ENCODE data around the gene PEX19.
A peak's percentile ranks its signal among the peaks of the same experiment; 100 is the strongest.

The PEX19 gene

GRCh38 chr1:160277987-160278386, 6.9 kb downstream of the PEX19 start:
- DNase-seq (ENCODE audit: low read depth in 2 of 2), result no peak

DNA sequence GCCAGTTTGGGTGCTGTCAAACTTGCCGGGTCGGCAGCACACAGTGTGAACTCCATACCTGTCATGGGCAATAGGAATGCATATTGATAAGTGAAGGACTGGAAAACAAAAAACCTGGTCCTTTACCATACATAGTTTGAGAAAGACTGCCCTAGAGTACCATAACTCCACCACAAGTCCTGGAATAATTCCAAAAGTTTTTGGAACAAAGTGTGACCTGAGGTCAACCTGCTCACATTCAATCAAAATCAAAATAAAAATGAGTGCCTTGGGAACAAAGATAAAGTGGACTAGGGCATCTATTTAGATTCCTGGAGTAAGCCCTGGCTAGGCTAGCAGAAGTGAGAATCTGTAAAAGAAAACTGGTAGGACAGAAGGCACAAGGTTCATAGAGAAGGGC, 7.6 kb downstream of the PEX19 start:
- no peak for DNase-seq (ENCODE audit: low read depth in 2 of 2)

- no peak for DNase-seq (ENCODE audit: low read depth in 2 of 2)
Observed at GRCh38 chr1:160271025-160271424, 13.9 kb downstream of the PEX19 start.

DNA sequence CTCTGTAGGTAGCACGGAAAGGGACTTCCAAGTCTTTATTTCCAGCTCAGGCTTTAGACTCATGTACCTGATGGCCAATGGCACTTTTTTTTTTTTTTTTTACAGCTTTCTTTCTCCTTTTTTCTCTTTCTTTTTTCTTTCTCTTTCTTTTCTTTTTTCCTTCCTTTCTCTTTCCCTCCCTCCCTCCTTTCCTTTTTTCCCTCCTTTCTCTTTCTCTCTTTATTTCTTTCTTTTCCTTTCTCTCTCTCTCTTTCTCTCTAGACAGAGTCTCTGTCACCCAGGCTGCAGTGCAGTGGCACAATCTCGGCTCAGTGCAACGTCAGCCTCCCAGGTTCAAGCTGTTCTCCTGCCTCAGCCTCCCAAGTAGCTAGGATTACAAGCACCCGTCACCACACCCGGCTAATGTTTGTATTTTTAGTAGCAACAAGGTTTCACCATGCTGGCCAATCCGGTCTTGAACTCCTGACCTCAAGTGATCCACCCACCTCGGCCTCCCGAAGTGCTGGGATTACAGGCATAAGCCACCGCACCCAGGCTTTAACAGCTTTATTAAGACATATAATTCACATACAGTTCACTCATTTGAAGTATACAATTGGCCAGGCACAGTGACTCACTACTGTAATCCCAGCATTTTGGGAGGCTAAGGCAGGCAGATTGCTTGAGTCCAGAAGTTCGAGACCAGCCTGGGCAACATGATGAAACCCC, 17.5 kb downstream of the PEX19 start:
- DNase-seq (ENCODE audit: low read depth in 2 of 2), result no peak

DNA sequence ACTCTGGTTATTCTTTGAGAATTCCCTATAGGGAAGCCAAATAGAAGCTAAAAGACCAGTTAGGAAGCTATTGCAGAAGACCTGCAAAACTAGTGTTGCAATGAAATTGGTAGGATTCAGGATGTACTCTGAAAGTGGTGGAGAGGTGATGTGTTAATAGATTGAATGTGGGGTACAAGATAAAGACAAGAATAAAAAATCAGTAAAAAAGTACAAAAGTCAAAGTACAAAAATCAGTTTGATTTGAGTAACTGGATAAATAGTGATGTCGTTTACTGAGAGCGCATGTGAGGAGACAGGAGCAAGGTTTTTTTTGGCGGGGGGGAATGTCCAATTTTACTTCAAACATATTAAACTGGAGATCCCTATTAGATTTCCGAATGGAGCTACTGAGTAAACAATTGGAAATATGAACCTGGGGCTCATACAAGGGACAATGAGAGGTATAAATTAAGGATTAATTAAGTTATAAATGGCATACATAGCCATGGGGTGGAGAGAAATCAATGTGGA, 20.1 kb downstream of the PEX19 start:
- DNase-seq (ENCODE audit: low read depth in 2 of 2), result no peak

- DNase-seq (ENCODE audit: low read depth in 2 of 2), result peak; percentile 90 to 95
Observed at GRCh38 chr1:160261893-160262794, 22.8 kb downstream of the PEX19 start, which contains the start of gene DCAF8. TSS of gene DCAF8 (minus strand) at chr1:160262549. CDS start at chr1:160244008, 18,541 bp downstream.

DNA sequence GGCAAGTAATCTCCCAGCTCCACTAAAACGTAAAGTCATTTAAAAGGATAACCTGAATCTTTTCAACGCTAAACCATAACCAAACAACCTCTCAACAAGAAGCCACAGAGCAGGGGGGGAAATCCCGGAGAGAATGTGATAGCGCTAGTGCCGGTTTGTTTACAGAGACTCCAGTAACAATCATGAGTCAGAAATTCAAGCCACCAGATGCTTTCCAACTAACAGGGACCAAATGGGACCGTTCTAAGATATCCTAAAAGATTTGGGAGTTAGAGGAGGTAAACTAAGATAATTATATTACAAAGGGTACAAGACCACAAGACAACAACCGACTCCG, 23.4 kb downstream of the PEX19 start:
- peak; percentile 29 to 32 for DNase-seq (ENCODE audit: low read depth in 2 of 2)

DNA sequence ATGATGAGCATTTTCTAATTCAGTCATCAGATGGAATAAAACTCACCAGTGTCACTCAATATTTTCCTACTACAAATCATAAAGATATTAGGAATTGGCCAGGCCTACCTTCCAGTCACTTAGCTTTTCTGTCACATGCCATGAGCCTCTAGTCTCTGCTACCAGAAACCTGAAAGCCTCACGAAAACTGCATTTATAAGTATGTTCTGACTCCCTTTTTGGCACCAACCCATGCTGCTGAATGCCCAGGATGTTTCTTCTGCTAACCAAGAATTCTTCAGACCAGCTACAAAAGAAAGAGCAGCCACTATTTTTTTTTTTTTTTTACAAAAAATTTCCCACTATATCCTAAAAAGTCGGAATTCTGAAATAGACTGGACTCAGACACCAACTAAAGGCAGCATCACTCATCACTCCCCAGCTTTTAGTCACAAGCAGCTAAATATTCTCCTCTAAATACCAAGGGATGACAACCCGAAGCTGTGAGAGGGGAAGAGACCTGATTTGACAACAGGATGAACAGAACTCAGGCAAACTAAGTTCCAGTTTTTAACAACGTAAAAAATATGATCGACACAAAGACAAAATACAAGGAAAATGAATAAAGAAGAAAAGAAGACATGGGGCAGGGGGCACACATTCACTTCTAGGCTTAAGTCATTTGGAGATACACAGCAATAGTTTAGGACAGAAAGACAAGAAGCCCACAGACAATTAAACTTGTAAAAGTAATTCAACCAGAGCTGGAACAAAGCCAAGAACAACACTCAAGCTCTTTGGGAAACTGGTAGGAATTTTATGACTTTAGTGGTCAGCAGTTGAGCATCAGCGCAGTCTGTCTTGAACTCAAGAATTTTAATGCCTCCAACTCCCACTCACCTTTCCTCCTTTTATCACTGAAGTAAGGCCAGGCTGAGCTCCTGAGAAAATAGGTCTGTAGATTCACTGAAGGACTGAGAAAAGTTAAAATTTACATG, 24.2 kb downstream of the PEX19 start:
- DNase-seq (ENCODE audit: low read depth in 2 of 2), result no peak

DNA sequence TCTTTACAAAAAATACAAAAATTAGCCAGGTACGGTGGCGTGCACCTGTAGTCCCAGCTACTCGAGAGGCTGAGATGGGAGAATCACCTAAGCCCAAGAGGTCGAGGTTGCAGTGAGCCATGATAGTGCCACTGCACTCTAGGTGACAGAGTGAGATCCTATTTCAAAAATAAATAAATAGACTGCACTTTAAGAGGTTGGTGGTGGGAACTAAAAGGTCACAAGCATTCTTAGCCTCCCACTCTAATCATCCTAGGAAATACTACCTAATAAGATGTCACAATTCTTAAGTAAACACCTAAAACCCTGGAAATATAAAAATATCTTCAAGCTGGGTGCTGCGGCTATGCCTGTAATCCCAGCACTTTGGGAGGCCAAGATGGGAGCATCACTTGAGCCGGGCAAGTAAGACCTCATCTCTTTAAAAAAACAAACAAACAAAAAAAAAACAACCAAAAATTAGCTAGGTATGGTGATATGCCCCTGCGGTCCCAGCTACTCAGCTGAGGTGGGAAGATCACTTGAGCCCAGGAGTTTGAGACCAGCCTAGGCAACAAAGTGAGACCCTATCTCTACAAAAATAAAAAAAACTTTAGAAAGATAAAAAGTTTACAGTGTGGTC, 26.6 kb downstream of the PEX19 start:
- no peak for DNase-seq (ENCODE audit: low read depth in 2 of 2)

DNA sequence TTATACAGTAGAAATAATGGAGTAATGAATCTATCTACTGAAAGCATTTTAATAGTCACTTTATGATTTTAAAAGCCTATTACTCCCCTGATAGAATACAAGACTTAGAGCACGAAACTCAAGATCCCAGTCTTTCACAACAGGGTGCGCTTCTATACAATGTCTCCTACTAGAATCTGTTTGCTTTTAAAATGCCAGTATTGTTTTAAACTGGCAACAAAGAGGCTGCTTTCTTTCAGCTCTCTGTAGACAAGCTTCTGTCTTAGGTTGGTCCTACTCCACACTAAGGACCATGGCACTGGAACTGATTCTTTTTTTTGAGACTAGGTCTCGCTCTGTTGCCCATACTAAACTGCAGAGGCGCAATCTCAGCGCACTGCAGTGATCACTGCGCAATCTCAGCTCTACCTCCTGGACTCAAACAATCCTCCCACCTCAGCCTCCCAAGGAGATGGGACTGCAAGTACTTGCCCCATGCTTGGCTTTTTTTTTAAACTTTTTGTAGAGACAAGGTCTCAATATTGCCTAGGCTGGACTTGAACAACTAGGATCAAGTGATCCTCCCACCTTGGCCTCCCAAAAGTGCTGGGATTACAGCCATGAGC, 27.4 kb downstream of the PEX19 start:
- DNase-seq (ENCODE audit: low read depth in 2 of 2), result no peak

- no peak for DNase-seq (ENCODE audit: low read depth in 2 of 2)
Observed at GRCh38 chr1:160256396-160257046, 28.4 kb downstream of the PEX19 start.

GRCh38 chr1:160255781-160256300, 29.1 kb downstream of the PEX19 start:
- no peak for DNase-seq (ENCODE audit: low read depth in 2 of 2)

- peak in 1 of 2 donors; percentile 27 for DNase-seq (ENCODE audit: low read depth in 2 of 2)
Observed at GRCh38 chr1:160251687-160252526, 33.0 kb downstream of the PEX19 start.

DNA sequence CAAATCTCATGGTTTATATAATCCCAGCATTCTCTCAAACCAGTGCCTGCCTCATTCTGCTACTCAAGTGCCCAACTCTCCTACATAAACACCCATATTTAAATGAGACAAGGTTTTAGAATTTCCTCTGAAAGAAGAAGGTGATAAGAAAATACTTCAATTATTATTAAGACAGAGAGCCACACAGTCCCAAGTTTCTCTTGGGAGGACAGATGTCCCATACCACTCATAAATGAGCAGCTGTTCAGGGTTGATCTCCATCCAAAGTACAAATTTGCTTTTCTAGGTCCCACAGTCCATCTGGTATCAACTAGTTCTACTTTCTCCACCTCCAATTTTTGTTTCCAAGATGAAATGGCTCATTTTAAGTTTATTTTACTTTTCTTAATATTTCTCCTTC, 33.9 kb downstream of the PEX19 start:
- DNase-seq (ENCODE audit: low read depth in 2 of 2), result no peak

- no peak for DNase-seq (ENCODE audit: low read depth in 2 of 2)
Observed at GRCh38 chr1:160247053-160247452, 37.9 kb downstream of the PEX19 start.

- no peak for DNase-seq (ENCODE audit: low read depth in 2 of 2)
Observed at GRCh38 chr1:160245434-160245833, 39.5 kb downstream of the PEX19 start.

GRCh38 chr1:160244209-160244608, 40.7 kb downstream of the PEX19 start:
- DNase-seq (ENCODE audit: low read depth in 2 of 2), result no peak

DNA sequence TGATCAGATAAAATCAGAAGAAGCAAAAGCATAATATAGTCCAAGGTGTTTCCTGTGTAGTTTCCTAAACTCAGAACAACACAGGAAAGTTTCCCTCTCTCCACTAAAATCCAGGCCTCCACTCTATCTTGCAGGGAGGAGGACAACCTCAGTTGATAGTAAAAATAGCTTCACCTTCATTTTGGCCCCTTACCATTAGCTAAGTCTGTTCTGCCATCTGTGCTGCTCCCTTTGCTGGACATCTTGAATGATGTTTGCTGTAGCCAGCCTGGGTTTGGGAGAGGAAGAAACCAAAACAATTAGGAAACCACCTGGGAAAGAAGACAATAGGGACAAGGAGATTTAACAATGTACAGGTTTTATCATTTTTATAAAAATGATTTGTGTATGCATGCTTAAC, 41.2 kb downstream of the PEX19 start:
- DNase-seq (ENCODE audit: low read depth in 2 of 2), result no peak
